ENCODE data around the gene EAF2.

DNA sequence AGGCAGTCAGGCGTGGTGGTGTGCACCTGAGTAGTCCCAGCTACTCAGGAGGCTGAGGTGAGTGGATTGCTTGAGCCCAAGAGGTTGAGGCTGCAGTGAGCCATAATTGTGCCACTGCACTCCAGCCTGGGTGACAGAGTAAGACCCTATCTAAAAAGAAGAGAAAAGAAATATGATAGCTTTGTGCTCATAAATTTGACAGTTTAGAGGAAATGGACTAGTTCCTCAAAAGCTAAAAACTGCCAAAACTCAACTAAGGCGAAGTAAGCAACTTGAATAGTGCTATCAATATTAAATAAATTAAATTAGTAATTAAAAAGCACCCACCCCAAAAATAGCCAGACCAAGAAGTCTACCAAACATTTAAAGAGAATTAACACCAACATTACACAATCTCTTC lies 34.7 kb downstream of the EAF2 start:
- TF ChIP-seq CTCF (IDR thresholded peaks at IDR 0.05) (no peak), POLR2A (IDR thresholded peaks at IDR 0.05) (no peak)

All from lower leg skin (tissue), 3 donors.